Smooth muscle cell (in vitro differentiated cells): ENCODE measurements around the gene DNAJC11. TPM values are rescaled to one million over a fixed set of nuclear protein-coding genes. Genes with fewer than 3 reads are reported as not detected.
"Not testable (repeated sequence)": the region's sequence is repeated elsewhere in the genome, so short reads cannot be mapped to it uniquely, and the experiment has no call there.

Experiments used
- DNase-seq: peaks from one replicate; lab custom pipeline; 2025; ENCODE audit not compliant: unreplicated experiment; lab: John Stamatoyannopoulos, UW
- H2AFZ ChIP-seq: fragments of 200-600 bp; sonication (generic); 2 replicates; pipeline ENCODE4 v1.6.0; 2016; ENCODE audit warnings: antibody characterized with exemption, low read depth, mild to moderate bottlenecking
- H3F3A ChIP-seq: fragments of 200-600 bp; sonication (generic); 2 replicates; pipeline ENCODE4 v1.6.0; 2017; ENCODE audit warnings: antibody characterized with exemption, low read depth
- H3K27ac ChIP-seq: fragments of 200-600 bp; sonication (generic); 2 replicates; pipeline ENCODE4 v1.5.1; 2016; ENCODE audit warnings: low read depth, mild to moderate bottlenecking
- H3K27me3 ChIP-seq: fragments of 200-600 bp; sonication (generic); 2 replicates; pipeline ENCODE4 v1.6.1; 2016; ENCODE audit warnings: low read depth, mild to moderate bottlenecking
- H3K36me3 ChIP-seq: fragments of 200-600 bp; sonication (generic); 2 replicates; pipeline ENCODE4 v1.5.1; 2016; ENCODE audit warnings: low read depth
- H3K4me1 ChIP-seq: fragments of 200-600 bp; sonication (generic); 2 replicates; pipeline ENCODE4 v1.5.1; 2016; ENCODE audit warnings: low read depth
- H3K4me2 ChIP-seq: fragments of 200-600 bp; sonication (generic); 2 replicates; pipeline ENCODE4 v1.6.0; 2016; ENCODE audit warnings: mild to moderate bottlenecking
- H3K4me3 ChIP-seq: fragments of 200-600 bp; sonication (generic); 2 replicates; pipeline ENCODE4 v1.5.1; 2016; ENCODE audit warnings: mild to moderate bottlenecking
- H3K79me2 ChIP-seq: fragments of 200-600 bp; sonication (generic); 2 replicates; pipeline ENCODE4 v1.6.0; 2016; ENCODE audit warnings: low read depth, mild to moderate bottlenecking
- H3K9ac ChIP-seq: fragments of 200-600 bp; sonication (generic); 2 replicates; pipeline ENCODE4 v1.6.0; 2016; ENCODE audit warnings: low read depth
- H3K9me3 ChIP-seq: fragments of 200-600 bp; sonication (generic); replicated peaks from 2 replicates; pipeline ENCODE4 v1.5.1; 2016; ENCODE audit warnings: low read depth
- H4K20me1 ChIP-seq: fragments of 200-600 bp; sonication (generic); 2 replicates; pipeline ENCODE4 v1.6.0; 2016; ENCODE audit warnings: low read depth
- WGBS: methylation state at CpG from one replicate; pipeline ENCODE4 v1.1.7; 2016; ENCODE audit warnings: low lambda C conversion rate; 5-methylcytosine and 5-hydroxymethylcytosine counted together
- polyA plus RNA-seq: library from polyadenylated mRNA; unstranded; fragments of >200 nt; fragmentation: Nextera tagmentation; extraction: Ambion mirVana; gene quantifications from 2 replicates; pipeline ENCODE4 v1.2.1, GENCODE V29; 2016
- total RNA-seq: library from RNA; depleted of rRNA; stranded (reverse); fragments of >200 nt; gene quantifications from 2 replicates; pipeline ENCODE4 v1.2.3, GENCODE V29; 2014
- TF ChIP-seq, protein P1 (sequence below): fragments of 200-600 bp; sonication (generic); IDR thresholded peaks from 2 replicates; pipeline ENCODE4 v1.5.1; 2017; ENCODE audit warnings: borderline replicate concordance, mild to moderate bottlenecking, antibody characterized with exemption; ENCODE audit not compliant: insufficient read depth, poor library complexity, severe bottlenecking

DNAJC11 gene
- total and polyA plus RNA-seq, 2 experiments from 2014 or later: 25.5 to 35.7 TPM

DNA sequence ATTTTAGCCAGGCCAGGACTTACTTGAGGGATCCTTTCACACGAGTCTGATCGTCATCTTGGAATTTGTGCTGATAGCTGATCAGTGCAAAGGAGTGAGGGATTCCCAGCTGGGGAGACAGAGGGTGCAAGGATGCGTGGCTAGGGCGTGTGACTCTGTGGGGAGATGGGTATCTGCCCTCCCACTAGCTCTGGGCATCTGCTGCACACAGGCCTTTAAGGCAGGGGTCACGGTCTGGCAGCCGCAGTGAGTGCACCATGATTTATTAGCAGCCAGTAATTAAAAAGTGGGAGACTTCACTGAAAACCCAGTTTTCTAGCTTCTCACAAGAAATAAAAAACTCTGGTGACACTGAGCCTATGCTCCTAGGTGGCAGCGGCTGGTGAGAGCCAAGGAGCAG lies 56.6 kb downstream of the DNAJC11 start:
- no peak overlapping the region for H2AFZ ChIP-seq
- H3K9me3 ChIP-seq: no peaks in the 10 kb centered on the region
- DNase-seq: no peak
- H3K27me3 ChIP-seq: no peaks in the 10 kb centered on the region
- no peak overlapping the region for H3K9ac ChIP-seq
- no peaks in the 10 kb centered on the region for H3K36me3 ChIP-seq
- no peaks in the 10 kb centered on the region for H4K20me1 ChIP-seq
- no peaks in the 10 kb centered on the region for H3F3A ChIP-seq
- no peak overlapping the region for H3K27ac ChIP-seq
- no peaks in the 10 kb centered on the region for H3K79me2 ChIP-seq
- no peak overlapping the region for H3K4me3 ChIP-seq
- TF ChIP-seq, protein P1, sequence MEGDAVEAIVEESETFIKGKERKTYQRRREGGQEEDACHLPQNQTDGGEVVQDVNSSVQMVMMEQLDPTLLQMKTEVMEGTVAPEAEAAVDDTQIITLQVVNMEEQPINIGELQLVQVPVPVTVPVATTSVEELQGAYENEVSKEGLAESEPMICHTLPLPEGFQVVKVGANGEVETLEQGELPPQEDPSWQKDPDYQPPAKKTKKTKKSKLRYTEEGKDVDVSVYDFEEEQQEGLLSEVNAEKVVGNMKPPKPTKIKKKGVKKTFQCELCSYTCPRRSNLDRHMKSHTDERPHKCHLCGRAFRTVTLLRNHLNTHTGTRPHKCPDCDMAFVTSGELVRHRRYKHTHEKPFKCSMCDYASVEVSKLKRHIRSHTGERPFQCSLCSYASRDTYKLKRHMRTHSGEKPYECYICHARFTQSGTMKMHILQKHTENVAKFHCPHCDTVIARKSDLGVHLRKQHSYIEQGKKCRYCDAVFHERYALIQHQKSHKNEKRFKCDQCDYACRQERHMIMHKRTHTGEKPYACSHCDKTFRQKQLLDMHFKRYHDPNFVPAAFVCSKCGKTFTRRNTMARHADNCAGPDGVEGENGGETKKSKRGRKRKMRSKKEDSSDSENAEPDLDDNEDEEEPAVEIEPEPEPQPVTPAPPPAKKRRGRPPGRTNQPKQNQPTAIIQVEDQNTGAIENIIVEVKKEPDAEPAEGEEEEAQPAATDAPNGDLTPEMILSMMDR: no peak
- H3K4me1 ChIP-seq: no peaks in the 10 kb centered on the region
- WGBS: 96% methylated on average over 7 of the region's 7 CpGs
- no peak overlapping the region for H3K4me2 ChIP-seq

DNA sequence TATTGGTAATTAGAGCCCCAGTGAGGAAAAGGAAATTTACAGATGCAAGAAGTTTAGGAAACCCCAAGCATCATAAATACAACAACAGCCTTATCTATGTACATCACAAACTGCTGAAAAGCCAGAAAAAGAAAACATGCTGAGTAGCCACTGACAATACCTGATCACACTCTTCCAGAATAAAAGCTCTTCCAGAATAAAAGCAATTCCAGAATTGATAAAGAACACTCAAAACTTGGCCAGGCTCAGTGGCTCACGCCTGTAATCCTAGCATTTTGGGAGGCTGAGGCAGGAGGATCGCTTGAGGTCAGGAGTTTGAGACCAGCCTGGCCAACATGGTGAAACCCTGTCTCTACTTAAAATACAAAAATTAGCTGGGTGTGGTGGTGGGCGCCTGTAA lies 60.7 kb downstream of the DNAJC11 start:
- H3K27ac ChIP-seq, H2AFZ ChIP-seq, H3K9me3 ChIP-seq, H3K4me3 ChIP-seq, H3K79me2 ChIP-seq, H3K36me3 ChIP-seq, H4K20me1 ChIP-seq, H3K4me1 ChIP-seq, H3K9ac ChIP-seq, DNase-seq, H3K4me2 ChIP-seq, H3K27me3 ChIP-seq, H3F3A ChIP-seq: not testable (repeated sequence)
- 94% methylated on average over 3 of the region's 3 CpGs for WGBS

DNA sequence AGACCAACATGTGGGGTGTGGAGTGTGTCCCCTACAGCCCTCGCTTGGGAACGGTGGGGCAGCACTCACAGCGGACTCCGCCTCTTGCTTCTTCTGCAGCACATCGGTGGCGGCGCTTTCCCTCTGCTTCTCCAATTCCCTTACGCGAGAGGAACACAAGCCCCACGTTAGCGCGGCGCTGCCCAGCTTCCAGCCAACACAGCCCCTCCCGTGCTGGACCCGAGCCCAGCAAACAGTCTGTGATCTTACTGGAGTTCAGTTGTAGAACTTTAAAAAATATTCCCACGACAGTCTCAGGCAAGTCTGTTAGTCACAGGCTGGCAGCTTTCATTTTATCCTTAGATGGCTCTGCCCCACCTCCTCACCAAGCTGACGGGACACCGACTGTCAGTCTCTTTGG lies 63.4 kb downstream of the DNAJC11 start:
- Histone ChIP-seq H2AFZ (no peak overlapping the region), H3K36me3 (no peaks in the 10 kb centered on the region), H3K9ac (no peak overlapping the region), H3K9me3 (no peaks in the 10 kb centered on the region), H3F3A (no peaks in the 10 kb centered on the region), H3K27me3 (no peaks in the 10 kb centered on the region), H3K4me3 (no peak overlapping the region), H3K4me1 (no peaks in the 10 kb centered on the region), H3K79me2 (no peaks in the 10 kb centered on the region), H3K27ac (no peak overlapping the region), H3K4me2 (no peak overlapping the region), H4K20me1 (no peaks in the 10 kb centered on the region)
- TF ChIP-seq, protein P1: no peak
- WGBS: 96% methylated on average over 18 of the region's 18 CpGs
- DNase-seq: no peak

DNA sequence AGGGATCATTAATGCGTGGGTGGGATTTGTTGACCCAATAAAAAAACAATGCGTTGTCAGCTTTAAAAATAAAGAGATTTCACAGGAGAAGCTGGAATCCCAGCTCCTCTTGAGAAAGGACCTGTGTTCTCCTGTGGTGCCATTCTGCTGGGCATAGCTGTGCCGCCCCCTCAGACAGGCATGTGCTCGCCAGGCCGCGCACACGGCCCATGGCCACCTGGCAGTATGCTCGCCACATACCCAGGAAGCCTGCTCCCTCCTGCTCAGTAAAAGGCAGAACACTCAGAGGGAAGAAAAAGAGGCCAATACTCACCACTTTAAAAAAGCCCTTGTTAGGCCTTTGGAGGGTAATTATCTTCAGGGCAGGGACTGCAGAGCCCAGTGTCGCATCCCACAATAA lies 63.8 kb downstream of the DNAJC11 start:
- Histone ChIP-seq H3K9me3 (no peaks in the 10 kb centered on the region), H3K9ac (no peak overlapping the region), H3K4me2 (no peak overlapping the region), H2AFZ (no peak overlapping the region), H3K4me3 (no peak overlapping the region), H3K27me3 (no peaks in the 10 kb centered on the region), H3K79me2 (no peaks in the 10 kb centered on the region), H3K36me3 (no peaks in the 10 kb centered on the region), H4K20me1 (no peaks in the 10 kb centered on the region), H3K4me1 (no peaks in the 10 kb centered on the region), H3K27ac (no peak overlapping the region), H3F3A (no peaks in the 10 kb centered on the region)
- WGBS: 94% methylated on average over 9 of the region's 9 CpGs
- TF ChIP-seq, protein P1: no peak
- DNase-seq: no peak

DNA sequence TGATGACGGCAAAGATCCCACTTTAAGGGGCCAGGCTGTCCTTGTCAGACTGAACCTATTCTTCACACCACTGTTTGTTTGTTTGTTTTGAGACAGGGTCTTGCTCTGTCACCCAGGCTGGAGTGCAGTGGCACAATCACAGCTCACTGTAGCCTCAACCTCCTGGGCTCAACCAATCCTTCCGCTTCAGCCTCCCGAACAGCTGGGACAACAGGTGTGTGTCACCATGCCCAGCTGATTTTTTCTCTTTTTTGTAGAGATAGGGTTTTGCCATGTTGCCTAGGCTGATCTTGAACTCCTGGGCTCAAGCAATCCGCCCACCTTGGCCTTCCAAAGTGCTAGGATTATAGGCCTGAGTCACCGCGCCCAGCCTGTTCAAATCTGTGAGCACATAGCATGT lies 64.8 kb downstream of the DNAJC11 start:
- not testable (repeated sequence) for H3K27me3 ChIP-seq, H3K27ac ChIP-seq, DNase-seq, H3K9ac ChIP-seq, H2AFZ ChIP-seq, H3K4me2 ChIP-seq, H3K9me3 ChIP-seq, H3K79me2 ChIP-seq, H3K4me3 ChIP-seq, H3K4me1 ChIP-seq, H3F3A ChIP-seq, H4K20me1 ChIP-seq, H3K36me3 ChIP-seq
- WGBS: 93% methylated on average over 6 of the region's 6 CpGs
